NT2/D1 (cell line): ENCODE data around the gene CD69.

Experiments
- SUZ12 ChIP-seq: IDR thresholded peaks from 2 replicates; pipeline ENCODE4 v1.6.1; 2011; ENCODE audit not compliant: insufficient read length, insufficient read depth; ENCODE audit errors: extremely low read depth
- YY1 ChIP-seq: IDR thresholded peaks from 2 replicates; pipeline ENCODE4 v1.6.1; 2011; ENCODE audit not compliant: insufficient read length, insufficient read depth
- ZNF274 ChIP-seq: IDR thresholded peaks from 2 replicates; pipeline ENCODE4 v1.6.1; 2011; ENCODE audit warnings: mild to moderate bottlenecking, low read depth, low read length

DNA sequence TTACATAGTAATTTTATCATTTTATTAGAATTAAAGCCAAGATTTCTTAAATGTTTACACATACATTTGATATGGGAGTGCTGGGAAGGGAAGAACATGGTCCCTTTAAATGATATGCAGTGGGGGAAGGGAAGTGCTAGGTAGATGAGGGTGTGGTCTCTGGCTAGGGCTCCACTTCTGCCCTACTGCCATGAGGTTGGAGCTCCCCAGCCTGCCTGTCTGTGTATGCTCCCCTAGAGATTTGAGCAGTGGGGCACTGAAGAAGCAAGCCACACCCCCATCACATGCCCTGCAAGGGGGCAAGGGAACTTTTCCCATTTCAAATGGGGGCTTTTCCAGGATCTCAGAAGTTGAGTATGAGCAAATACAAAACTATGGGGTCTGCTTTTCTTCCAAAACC, 53.3 kb downstream of the CD69 start:
- TF ChIP-seq SUZ12 (no peak), ZNF274 (no peak), YY1 (no peak)
